ENCODE measurements around the gene TMEM63B.

DNA sequence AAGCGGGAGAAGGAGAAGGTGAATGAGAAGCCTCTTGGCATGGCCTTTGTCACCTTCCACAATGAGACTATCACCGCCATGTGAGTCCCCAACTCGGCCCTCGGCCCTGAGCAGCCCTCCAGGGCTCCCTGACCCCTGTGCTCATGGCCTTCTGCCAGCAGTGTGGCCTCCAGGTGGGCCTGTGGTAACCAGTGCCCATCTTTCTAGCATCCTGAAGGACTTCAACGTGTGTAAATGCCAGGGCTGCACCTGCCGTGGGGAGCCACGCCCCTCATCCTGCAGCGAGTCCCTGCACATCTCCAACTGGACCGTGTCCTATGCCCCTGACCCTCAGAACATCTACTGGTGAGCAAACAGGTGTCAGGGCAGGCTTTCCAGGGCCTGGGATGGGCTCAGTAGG lies 21.0 kb downstream of the TMEM63B start:
- no peak for TF ChIP-seq EZH2 (IDR thresholded peaks at IDR 0.05; ENCODE audit: insufficient read depth, poor library complexity, severe bottlenecking)
- TF ChIP-seq EZH2phosphoT487 (IDR thresholded peaks at IDR 0.05; ENCODE audit: insufficient read depth, low read depth): no peak
